ENCODE measurements around the gene SASS6.

DNA sequence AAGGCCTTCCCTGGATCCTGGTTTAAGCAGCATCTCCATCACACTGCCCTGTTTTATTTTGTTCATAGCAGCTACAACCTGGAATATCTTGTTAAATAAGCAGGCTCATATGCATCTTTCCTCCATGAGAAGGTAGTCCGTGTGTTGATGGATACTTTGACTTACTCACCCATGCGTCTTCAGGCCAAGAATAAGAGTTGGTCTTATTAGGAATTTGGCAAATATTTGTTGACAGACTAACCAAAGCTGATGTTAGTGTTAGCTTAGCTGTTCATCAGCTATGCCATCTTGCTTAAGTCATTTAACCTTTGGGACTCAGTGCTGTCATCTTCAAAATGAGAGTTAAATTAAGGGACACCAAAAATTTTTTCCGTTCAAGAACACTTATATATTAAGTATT lies 59.2 kb downstream of the SASS6 start:
- TF ChIP-seq, protein P1, sequence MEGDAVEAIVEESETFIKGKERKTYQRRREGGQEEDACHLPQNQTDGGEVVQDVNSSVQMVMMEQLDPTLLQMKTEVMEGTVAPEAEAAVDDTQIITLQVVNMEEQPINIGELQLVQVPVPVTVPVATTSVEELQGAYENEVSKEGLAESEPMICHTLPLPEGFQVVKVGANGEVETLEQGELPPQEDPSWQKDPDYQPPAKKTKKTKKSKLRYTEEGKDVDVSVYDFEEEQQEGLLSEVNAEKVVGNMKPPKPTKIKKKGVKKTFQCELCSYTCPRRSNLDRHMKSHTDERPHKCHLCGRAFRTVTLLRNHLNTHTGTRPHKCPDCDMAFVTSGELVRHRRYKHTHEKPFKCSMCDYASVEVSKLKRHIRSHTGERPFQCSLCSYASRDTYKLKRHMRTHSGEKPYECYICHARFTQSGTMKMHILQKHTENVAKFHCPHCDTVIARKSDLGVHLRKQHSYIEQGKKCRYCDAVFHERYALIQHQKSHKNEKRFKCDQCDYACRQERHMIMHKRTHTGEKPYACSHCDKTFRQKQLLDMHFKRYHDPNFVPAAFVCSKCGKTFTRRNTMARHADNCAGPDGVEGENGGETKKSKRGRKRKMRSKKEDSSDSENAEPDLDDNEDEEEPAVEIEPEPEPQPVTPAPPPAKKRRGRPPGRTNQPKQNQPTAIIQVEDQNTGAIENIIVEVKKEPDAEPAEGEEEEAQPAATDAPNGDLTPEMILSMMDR (conservative IDR thresholded peaks at IDR 0.05; ENCODE audit: low read length): no peak
- TF ChIP-seq EZH2phosphoT487 (IDR thresholded peaks at IDR 0.05; ENCODE audit: borderline replicate concordance): no peak
